HepG2 (cell line): Measurements from ENCODE around the gene ARHGAP10. TPM values are rescaled to one million over a fixed set of nuclear protein-coding genes. Genes with fewer than 3 reads are reported as not detected.

Experiments used
- HNF4G ChIP-seq, 2 experiments: sonication (generic) in 1 of 2; formaldehyde crosslinking in 1 of 2; IDR thresholded peaks; 2 replicates each; pipeline versions ENCODE4 v1.4.0 to v1.6.1; 2011 to 2020; ENCODE audit warnings: borderline replicate concordance in 2 of 2, low read depth in 2 of 2, mild to moderate bottlenecking in 2 of 2, low read length in 1 of 2, missing genetic modification reagents in 1 of 2, moderate library complexity in 1 of 2
- KLF9 ChIP-seq: IDR thresholded peaks from 2 replicates; pipeline ENCODE4 v1.6.1; 2016; ENCODE audit warnings: low read depth
- RARA ChIP-seq: IDR thresholded peaks from 2 replicates; pipeline ENCODE4 v1.6.1; 2016; ENCODE audit warnings: missing genetic modification reagents, missing compliant biosample characterization
- ZNF207 ChIP-seq: fragments of 450-650 bp; IDR thresholded peaks from 2 replicates; pipeline ENCODE4 v1.6.1; 2016; ENCODE audit warnings: antibody characterized with exemption, borderline replicate concordance
- polyA plus RNA-seq, 8 experiments: library from polyadenylated mRNA; depleted of rRNA in 3 of 8; stranded (reverse) in 7 of 8; unstranded in 1 of 8; fragments of >200 nt; fragmentation: Illumina TruSeq in 4 of 8; extraction: Trizol in 4 of 8; gene quantifications; 2 replicates each; pipeline versions ENCODE4 v1.2.1 to v1.2.3, GENCODE V29; 2011 to 2016; ENCODE audit warnings: low read depth in 4 of 8, missing spikeins in 1 of 8, mixed read lengths in 1 of 8; ENCODE audit not compliant: insufficient read depth in 1 of 8
- total RNA-seq, 5 experiments: library from RNA; depleted of rRNA; stranded (reverse); fragments of >200 nt; fragmentation: Illumina TruSeq; extraction: Trizol; gene quantifications; 2 replicates each; pipeline ENCODE4 v1.2.3, GENCODE V29; 2016; ENCODE audit warnings: low read depth in 1 of 5
- TF ChIP-seq, protein P1 (sequence below): sonication (generic); formaldehyde crosslinking; IDR thresholded peaks from 2 replicates; pipeline ENCODE4 v1.5.1; 2020; ENCODE audit warnings: mild to moderate bottlenecking, missing genetic modification reagents, moderate library complexity
- TF ChIP-seq, protein P2 (sequence below): IDR thresholded peaks from 2 replicates; pipeline ENCODE4 v1.6.1; 2016
- TF ChIP-seq, protein P3 (sequence below): sonication (generic); formaldehyde crosslinking; conservative IDR thresholded peaks from 2 replicates; pipeline ENCODE4 v1.4.0; 2020; ENCODE audit warnings: missing genetic modification reagents

The ARHGAP10 gene
- total and polyA plus RNA-seq, 2 of the 13 experiments (the other 11 are each of a cell fraction or from before 2014, with no cell fraction given), result 0.45 to 1.6 TPM

DNA sequence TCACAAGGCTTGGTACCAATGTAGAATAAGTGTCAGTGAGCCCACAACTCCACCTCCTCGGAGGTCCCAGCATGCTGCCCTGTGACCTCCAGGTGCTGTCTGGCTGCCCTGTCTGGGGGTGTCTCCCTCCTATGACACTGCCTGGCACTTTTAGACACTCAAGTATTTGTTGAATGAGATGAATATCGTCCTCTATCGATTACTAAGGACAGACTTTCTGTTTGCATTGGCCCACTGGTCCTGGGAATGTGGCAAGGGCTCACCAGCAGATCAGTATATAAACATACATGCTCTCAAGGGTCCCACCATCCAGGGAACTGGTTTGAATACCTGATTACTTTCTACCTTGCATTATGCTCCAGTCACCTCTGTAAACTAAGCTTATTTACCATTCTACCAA, 377.3 kb downstream of the ARHGAP10 start (continued):
- TF ChIP-seq, protein P1, sequence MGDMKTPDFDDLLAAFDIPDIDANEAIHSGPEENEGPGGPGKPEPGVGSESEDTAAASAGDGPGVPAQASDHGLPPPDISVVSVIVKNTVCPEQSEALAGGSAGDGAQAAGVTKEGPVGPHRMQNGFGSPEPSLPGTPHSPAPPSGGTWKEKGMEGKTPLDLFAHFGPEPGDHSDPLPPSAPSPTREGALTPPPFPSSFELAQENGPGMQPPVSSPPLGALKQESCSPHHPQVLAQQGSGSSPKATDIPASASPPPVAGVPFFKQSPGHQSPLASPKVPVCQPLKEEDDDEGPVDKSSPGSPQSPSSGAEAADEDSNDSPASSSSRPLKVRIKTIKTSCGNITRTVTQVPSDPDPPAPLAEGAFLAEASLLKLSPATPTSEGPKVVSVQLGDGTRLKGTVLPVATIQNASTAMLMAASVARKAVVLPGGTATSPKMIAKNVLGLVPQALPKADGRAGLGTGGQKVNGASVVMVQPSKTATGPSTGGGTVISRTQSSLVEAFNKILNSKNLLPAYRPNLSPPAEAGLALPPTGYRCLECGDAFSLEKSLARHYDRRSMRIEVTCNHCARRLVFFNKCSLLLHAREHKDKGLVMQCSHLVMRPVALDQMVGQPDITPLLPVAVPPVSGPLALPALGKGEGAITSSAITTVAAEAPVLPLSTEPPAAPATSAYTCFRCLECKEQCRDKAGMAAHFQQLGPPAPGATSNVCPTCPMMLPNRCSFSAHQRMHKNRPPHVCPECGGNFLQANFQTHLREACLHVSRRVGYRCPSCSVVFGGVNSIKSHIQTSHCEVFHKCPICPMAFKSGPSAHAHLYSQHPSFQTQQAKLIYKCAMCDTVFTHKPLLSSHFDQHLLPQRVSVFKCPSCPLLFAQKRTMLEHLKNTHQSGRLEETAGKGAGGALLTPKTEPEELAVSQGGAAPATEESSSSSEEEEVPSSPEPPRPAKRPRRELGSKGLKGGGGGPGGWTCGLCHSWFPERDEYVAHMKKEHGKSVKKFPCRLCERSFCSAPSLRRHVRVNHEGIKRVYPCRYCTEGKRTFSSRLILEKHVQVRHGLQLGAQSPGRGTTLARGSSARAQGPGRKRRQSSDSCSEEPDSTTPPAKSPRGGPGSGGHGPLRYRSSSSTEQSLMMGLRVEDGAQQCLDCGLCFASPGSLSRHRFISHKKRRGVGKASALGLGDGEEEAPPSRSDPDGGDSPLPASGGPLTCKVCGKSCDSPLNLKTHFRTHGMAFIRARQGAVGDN (CRISPR knock-in tag), result no peak
- TF ChIP-seq, protein P2, sequence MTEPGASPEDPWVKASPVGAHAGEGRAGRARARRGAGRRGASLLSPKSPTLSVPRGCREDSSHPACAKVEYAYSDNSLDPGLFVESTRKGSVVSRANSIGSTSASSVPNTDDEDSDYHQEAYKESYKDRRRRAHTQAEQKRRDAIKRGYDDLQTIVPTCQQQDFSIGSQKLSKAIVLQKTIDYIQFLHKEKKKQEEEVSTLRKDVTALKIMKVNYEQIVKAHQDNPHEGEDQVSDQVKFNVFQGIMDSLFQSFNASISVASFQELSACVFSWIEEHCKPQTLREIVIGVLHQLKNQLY (CRISPR knock-in tag), result no peak
- TF ChIP-seq ZNF207 (no peak), HNF4G (IDR thresholded peaks at IDR 0.05; ENCODE audit: borderline replicate concordance, low read depth, low read length) (no peak), HNF4G (CRISPR knock-in tag; IDR thresholded peaks at IDR 0.05; ENCODE audit: borderline replicate concordance, low read depth) (no peak), KLF9 (no peak), RARA (CRISPR knock-in tag) (no peak)
- TF ChIP-seq, protein P3, sequence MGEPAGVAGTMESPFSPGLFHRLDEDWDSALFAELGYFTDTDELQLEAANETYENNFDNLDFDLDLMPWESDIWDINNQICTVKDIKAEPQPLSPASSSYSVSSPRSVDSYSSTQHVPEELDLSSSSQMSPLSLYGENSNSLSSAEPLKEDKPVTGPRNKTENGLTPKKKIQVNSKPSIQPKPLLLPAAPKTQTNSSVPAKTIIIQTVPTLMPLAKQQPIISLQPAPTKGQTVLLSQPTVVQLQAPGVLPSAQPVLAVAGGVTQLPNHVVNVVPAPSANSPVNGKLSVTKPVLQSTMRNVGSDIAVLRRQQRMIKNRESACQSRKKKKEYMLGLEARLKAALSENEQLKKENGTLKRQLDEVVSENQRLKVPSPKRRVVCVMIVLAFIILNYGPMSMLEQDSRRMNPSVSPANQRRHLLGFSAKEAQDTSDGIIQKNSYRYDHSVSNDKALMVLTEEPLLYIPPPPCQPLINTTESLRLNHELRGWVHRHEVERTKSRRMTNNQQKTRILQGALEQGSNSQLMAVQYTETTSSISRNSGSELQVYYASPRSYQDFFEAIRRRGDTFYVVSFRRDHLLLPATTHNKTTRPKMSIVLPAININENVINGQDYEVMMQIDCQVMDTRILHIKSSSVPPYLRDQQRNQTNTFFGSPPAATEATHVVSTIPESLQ (CRISPR knock-in tag), result no peak
